HG03066 (cell line): ENCODE data around the gene PPOX.

Experiments
- ATAC-seq: cut with Tn5 transposase; IDR thresholded peaks from one replicate; pipeline ENCODE4 v1.9.1; 2021; ENCODE audit warnings: low read depth; ENCODE audit not compliant: unreplicated experiment

Gene PPOX

DNA sequence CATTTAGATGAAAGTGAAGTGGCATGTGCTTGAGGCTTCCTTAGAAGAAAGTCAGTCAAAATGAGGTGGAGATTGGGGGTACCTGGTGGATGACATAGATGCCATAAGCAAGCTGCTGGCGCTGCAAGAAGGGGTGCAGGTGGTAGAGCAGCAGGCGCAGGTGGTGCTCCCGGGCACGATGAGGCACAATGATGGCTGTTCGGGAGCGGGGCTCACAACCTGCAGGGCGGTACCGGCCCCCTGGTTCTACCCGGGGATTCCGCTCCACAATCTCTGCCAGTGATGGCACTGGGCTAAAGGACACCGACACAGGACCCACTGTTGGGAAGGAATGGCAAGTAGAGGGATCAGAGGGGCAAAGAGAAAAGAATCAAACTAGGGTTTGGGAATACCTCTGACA lies 8.7 kb downstream of the PPOX start:
- no peak for ATAC-seq

DNA sequence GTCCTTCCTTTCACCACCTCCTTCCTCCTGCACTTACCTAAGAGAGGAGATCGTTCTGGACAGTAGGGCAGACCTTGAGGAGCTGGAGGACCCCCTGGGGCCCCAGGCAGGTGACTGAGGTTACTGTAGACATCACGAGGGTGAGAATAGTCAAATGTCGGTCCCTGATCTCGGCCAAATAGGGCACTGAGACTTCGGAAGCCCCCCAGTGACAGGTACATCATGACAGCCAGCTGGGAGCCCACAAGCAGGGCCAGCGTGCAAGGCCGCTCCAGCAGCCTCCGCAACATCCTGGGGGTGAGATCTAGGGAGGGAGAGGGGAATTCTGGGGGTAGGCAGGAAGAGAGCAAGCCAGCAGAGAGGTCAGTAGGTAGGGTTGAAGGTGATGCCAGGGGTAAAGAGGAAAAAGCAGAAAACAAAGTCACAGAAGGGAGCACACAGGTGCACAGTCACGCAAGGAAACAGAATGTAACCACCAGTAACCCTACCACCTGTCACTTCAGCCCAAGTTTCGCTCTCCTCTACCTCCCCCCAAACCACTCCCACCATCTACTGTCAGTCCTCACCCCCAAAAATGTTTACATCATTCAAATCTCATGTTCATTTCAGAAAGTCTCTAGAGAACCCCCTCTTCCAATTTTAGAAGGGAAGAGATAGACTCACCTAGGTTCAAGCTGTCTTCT lies 9.7 kb downstream of the PPOX start:
- ATAC-seq, result no peak

DNA sequence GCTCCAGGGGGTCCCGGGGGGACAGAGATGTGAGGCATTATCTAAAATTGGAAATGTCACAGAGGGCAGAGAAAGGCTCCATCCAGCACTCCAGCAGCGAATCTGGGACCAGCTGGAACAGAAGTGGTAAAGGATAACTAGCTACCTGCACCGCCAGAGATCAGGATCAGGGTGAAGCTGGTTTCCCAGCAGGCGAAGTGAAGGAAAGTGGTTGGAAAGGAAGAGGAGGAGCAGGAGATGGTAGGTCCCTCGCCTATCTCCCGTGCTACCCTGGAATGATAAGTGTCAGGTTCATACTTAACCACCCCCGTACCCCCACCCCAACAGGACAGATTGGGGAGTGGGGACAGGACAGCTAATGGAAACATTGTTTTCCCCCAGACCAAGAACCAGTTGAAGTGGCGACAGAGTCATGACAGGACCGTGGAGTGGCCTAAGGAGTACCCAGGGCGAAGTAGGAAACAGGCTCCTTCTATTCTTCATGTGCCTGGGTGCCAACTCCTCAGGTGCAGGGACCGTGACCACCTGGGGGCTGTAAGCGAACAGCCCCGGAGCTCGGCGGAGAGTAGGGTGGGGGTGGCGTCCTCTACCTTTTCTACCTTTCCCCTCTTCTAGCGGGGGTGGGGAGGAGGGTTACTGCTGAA lies 10.4 kb downstream of the PPOX start:
- ATAC-seq, result no peak

DNA sequence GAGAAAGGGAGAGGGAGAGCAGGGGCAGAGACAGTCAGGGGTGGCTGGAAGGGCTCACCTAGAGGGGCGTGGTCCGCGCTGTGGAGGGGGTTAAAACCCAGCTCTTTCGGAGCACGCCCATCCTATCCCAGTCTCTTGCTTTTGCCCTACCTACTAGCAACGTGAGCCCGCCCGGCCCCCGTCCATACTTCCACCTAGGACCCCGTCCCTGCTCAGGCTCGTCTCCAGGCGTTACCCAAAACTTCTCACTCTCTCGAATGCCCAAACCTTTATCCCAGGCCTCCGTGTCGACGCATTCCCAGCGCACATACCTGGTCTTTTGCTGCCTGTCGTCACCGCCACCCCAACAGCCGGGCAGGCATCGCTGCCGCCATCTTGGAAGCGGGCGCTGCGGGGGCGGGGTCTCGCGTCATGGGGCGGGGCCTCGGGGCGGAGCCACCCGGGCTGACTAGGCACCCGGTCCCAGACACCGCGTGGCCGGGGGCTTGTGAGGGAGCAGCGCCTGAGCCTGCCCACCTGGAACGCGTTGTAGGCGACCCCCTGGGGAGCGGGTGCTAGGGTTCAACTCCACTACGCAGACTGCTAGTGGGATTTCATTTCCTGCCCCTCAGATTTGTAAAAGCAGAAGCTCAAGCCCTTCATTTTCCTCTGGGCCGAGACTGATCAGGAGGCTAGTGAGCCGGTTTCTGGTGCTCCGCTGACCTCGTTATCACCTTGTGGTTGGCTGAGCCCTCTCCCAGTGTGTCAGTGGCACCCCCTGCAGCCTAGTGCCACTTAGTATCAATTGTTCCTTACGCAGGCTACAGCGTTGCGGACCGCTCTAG lies 11.1 kb downstream of the PPOX start, which contains the start of gene B4GALT3:
Gene B4GALT3 (minus strand): TSS at position 396 of the 824 bp plus-strand sequence. CDS start 1,447 bp downstream, outside the sequence.
- ATAC-seq, result peak; percentile 68

DNA sequence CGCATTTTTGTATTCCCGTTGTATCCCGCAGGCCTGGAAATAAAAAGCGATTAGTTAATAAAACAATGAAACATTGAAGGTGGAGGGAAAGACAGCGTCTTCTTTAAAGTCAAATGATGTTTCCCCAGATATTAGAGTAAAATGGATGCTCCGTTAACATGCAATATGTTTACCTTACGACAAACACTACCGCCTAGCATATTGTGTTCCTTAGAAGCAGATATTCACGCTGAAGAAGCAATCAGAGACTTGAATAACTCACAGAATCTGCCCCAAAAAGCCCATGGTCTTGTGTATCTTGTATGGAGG lies 11.7 kb downstream of the PPOX start:
- no peak for ATAC-seq

DNA sequence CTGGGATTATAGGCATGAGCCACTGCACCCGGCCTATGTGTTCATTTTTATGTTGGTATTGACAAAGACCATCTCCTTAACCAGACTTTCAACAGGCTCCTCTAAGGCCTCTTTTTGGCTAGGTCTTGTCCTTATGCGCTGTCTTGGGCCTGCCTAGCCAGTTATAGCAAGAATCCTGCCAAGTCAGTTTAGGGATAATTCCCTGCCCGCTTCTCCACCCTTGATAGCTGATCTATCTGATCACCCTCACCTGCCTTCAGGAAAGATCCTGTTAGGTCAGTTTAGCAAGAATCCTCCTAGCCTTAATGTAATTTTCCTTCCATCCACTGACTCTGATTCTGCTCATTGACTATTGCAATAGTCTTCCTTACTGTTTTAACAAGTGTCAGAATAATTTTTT lies 13.5 kb downstream of the PPOX start:
- ATAC-seq, result no peak

DNA sequence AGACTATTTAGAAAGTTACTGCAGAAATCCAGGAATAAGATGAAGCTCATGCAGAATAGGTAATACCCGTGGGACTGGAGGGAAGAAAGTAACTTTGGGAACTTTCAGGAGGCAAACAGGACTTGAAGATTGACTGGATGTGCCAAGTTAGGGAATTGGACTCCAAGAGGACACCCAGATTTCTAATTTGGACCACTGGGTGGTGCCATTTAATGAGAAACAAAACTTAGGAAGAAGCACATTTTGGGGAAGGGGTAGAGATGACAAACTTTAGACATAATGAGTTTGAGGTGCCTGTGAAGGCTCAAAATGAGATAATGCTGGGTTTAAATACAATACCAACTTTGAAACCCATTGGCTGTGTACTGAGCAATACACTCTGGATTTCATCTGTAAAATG lies 14.4 kb downstream of the PPOX start:
- no peak for ATAC-seq

DNA sequence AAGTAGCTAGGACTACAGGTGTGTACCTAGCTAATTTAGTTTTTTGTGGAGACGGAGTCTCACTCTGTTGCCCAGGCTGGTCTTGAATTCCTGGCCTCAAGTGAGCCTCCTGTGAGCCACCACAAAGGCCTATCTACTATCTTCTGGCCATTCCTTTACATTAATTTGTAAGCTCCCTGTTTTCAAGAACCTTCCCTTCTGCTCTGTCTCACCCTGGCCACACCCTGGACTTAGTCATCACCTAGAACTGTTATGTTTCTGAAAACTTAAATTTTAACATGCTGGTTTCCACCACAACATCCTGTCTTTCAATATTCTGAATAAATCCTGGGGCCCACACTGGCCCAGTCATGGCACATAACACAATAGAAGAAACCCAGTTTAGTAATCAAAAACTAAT lies 16.0 kb downstream of the PPOX start:
- ATAC-seq, result peak; percentile 52

DNA sequence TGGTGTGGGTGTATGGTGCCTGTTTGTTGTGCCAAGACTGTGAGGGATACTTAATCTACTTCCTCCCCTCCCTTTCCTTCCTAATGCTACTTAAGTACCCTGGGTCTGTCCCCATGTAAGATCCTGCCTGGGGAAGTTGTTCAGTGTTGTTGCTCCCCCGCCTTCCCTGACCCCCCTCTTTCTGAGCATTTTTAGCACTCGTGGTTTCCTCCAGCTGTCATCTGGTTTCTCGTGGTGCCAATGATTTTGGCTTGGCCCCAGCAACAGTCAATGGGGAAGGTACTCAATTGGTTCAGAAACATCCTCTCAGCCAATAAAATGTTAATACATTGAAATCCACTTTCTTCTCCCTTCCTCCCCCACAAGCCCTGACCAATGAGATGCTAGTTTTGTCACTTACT lies 19.1 kb downstream of the PPOX start:
- ATAC-seq, result peak; percentile 60

DNA sequence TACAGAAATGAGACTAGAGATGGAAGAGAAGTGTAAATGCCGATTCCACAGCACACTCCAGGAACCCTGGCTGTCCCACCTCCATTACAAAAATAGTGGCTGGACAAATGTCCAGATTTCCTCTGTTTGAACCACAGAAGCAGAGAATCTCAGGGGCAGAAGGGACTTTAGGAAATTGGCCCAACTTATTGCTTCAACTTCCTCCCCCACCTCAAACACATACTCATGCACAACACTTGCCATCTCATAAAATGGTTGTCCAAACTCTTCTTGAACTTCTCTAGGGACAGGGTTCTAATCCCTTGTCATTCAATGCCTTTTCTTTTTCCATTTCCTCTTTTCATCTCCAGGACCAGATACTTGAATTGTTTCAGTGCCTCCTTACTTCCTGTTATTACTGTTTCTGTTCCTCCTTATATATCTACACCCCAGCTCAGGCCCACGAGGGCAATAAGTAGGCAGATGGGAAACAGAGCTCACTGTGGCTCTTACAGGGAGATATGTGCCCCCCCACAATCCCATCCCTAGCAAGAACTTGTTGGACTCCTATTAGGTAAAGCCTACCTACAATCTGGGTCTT lies 19.6 kb downstream of the PPOX start:
- peak; percentile 35 for ATAC-seq

DNA sequence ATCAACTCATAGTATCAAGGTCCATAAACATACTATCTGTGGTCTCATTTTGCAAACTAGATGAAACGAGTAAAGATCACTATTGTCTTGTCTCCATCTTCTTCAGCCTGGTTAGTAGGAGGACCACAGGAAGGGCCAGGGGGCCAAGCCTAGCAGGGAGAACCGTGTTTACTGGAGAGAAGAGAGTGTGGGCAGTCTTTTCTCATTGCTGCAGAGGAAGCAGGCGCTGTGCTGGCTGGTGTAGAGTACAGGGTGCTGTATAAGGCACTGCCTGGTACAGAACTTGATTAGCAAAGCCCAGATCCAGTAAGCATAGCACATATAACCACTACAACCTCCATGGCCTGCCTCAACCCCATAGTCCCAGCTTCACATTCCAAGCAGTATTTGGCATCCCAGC lies 21.1 kb downstream of the PPOX start:
- ATAC-seq, result no peak

DNA sequence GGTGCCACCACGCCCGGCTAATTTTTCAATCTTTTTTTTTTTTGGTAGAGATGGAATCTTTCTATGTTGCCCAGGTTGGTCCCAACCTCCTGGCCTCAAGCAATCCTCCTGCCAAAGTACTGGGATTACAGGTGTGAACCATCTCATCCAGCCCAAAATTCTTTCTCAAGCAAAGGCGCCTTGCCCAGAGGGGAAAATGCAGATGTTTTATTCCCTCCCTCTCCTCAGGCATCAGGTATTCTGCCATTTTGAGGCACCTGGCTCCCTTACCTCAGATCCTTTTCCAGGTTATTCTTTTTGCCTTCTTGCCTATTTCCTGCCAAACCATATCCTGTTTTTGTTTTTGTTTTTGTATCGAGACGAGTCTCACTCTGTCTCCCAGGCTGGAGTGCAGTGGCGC lies 22.2 kb downstream of the PPOX start:
- no peak for ATAC-seq

DNA sequence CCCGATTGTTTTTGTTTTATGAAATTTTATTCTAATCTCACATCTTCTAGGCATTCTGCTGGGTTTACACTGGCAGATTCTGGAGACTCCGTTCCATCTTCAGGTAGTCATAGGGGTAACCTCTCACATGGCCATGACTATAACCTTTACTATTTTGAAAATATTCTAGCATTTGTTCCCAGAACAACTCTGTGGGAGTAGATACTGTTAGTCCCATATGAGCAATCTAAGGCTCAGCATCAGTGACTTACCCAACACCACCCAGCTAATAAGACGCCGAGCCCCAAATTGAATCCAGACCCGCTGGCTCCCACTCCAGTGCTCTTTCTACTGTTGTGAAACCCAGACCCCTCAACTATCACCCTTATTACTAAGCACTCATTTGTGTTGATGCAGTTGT lies 22.8 kb downstream of the PPOX start:
- no peak for ATAC-seq

DNA sequence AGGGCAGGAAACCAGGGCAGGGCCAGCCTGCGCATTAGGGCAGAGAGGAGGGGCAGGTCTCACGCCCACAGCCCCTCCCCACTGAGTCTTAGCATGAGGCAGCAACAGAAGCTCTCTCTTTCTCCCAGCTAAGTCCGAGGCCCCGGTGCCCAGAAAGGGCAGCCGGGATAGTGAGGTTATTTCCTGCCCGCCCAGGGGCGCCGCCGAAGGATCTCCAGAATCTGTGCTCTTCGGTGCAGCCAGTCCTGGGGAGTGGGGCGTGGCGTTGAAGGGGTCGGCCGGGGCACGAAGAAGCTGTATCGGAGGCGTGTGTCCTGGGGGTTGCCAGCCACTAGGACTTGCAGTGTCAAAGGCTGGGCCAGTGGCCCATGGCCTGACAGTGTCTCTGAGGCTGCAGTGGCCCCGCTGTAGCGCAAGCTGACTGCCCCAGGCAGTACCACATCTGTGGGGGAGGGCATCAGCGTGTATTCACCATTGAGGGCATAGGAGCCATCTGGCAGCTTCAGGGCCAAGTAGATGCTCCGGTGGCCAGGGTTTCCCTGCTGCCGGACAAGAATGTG lies 24.8 kb downstream of the PPOX start:
- ATAC-seq, result no peak

DNA sequence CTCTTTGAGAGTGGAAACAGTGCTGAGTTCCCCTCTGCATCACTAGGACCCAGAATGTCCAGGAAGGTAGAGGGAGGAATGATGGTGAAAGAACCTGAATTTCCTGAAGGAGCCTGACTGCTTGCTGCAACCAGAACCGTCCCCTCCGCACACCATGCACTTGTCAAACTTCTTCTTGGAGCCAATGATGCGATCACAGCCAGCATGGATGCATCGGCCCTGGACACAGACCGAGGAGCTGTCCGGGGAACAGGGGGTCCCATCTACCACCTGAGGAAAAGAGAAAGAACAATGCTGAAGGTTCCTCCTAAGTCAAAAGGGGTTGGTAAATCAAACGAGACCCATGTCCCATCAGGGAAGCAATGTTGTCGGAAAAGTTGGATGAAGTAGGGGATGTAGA lies 25.7 kb downstream of the PPOX start:
- no peak for ATAC-seq

DNA sequence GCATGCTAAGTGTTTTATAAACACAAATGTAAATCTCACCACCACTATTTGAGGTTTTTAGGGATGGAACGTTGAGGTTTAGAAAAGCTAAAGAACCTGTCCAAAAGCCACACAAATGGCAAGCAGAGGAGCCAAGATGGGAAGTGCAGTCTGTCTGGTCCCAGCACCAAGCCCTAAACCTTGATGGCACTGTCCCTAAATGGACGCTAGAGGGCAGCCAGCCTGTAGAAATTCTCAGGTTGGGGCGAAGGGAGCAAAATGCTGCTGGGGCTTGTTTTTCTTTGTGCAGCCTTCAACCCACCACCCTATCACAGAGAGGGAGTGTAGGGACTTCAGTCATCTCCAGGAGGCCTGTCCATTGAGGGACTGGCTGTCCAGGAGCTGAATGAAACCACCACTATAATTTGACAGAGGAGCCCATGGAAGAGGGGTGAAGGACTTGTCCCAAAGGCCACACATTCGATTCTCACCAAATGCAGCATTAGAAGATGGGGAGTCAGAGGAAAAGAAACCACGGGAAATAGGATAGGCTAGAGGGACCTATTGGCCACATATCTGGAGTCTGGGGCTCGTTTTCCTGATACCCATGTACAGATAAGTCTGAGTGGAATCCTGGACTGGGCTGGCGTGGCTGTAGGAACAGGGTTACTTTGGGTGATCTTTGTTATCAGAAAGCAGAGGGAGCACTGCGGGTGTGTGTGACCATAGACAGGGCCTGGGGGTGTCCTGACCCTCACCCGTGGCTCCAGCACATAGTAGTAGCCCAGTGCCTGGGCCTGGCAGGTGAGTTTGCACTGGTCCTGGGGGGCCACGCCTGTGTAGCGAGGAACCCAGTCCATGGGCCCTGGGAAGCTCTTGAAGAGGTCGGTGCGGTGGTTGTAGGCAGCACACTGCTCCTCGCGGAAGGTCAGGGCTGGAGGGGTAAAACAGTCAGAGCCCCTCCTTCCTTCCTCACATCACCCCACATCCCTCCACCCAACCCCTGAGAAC lies 26.5 kb downstream of the PPOX start:
- peak; percentile 61 for ATAC-seq

DNA sequence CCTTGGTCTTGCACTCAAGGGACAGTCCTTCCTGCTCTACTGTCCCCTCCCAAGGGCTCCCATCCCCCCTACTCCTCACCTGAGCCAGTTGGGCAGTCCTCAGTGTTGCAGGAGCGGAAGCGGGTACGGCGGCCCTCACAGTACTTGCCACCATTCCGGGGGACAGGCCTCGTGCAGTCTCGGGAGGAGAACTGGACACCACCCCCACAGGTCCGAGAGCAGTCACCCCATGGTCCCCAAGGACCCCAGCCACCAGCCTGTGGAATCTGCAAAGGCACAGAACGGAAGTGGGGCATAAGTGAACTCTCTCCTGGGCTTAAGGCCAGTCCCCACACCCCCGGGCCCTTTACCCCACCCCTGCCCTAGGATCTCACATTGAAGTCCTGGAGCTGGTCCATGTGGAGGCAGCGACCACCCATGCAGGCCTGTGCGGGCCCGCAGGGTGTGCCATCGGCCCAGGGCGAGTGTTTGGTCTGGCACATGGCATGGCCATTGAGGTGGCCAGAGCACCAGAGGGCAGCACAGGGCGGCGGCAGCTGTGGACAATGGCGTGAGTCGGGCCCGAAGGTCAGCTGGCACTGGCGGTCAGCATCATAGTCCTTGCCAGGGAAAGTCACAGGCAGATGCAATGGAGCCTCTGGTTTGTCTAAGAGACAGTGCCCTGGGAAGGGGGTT lies 27.5 kb downstream of the PPOX start:
- ATAC-seq, result no peak

DNA sequence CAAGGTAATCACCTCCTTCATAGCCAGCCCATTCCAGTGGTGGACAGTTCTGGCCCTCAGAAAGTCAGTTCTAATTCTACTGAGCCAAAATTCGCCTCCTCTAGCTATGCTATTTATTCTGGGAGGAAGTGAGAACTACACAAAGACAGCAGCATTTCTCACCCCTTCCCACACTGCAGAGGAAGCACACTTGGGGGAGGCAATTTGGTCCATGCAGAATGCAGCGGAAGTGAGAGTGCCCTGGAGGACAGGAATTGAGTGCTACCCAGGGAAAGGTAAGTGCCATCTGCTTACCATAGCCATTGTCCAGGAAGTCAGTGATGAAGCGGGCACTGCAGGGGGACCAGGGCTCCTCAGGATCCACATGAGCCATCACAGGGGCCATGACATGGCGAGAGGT lies 28.9 kb downstream of the PPOX start:
- no peak for ATAC-seq

DNA sequence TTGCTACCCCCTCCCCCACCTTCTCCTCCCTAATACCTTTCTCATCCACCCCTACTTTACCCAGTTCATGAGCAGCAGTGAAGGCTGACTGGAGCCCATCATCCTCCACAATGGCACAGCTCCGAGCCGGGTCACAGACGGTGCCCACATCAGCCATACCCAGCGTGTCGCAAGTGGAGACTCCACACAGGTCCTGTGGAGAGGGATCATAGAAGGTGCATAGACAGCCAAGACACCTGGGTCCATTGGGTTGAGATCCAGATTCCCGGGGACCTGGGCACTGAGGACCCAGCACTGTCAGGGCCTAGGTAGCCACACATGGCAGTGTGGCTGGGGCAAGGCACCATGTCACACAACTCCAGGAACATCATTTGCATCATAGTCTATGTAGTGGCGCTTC lies 29.9 kb downstream of the PPOX start:
- ATAC-seq, result no peak
